Measurements from ENCODE around the gene EN1. TPM values are rescaled to one million over a fixed set of nuclear protein-coding genes. Genes with fewer than 3 reads are reported as not detected.

Gene EN1
- total RNA-seq, 2 donors from 2014 or later, result not detected

DNA sequence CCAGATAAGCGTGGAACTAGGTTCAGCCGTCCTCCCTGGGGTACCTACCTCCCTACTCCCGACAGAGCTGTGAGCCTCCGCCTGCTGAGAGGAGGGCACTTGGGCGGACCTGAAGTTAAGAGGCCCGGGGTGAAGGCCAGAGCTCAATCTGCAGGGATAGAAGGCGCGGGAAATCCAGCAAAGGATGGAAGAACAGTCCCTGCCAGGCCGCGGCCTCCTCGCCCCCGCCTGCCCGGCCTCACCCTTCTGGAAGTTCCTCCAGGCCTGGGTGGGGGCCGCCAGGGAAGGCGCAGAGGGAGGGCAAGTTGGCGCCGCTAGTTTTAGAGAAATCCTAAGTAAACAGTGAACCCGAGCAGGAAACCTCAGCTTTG is 13.0 kb downstream of the EN1 start:
- Histone ChIP-seq H3K27me3 (peaks cover 32 to 60% of the 10 kb centered on the region in 2 donors), H3K36me3 (no peaks in the 10 kb centered on the region), H3K4me1 (peaks cover 0 to 20% of the 10 kb centered on the region in 2 donors), H3K4me3 (no peak overlapping the region), H3K9me3 (no peaks in the 10 kb centered on the region), H3K27ac (no peak overlapping the region)
- TF ChIP-seq, protein P1, sequence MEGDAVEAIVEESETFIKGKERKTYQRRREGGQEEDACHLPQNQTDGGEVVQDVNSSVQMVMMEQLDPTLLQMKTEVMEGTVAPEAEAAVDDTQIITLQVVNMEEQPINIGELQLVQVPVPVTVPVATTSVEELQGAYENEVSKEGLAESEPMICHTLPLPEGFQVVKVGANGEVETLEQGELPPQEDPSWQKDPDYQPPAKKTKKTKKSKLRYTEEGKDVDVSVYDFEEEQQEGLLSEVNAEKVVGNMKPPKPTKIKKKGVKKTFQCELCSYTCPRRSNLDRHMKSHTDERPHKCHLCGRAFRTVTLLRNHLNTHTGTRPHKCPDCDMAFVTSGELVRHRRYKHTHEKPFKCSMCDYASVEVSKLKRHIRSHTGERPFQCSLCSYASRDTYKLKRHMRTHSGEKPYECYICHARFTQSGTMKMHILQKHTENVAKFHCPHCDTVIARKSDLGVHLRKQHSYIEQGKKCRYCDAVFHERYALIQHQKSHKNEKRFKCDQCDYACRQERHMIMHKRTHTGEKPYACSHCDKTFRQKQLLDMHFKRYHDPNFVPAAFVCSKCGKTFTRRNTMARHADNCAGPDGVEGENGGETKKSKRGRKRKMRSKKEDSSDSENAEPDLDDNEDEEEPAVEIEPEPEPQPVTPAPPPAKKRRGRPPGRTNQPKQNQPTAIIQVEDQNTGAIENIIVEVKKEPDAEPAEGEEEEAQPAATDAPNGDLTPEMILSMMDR (IDR thresholded peaks at IDR 0.05), result no peak
- DNase-seq (ENCODE audit: low spot score), result no peak

DNA sequence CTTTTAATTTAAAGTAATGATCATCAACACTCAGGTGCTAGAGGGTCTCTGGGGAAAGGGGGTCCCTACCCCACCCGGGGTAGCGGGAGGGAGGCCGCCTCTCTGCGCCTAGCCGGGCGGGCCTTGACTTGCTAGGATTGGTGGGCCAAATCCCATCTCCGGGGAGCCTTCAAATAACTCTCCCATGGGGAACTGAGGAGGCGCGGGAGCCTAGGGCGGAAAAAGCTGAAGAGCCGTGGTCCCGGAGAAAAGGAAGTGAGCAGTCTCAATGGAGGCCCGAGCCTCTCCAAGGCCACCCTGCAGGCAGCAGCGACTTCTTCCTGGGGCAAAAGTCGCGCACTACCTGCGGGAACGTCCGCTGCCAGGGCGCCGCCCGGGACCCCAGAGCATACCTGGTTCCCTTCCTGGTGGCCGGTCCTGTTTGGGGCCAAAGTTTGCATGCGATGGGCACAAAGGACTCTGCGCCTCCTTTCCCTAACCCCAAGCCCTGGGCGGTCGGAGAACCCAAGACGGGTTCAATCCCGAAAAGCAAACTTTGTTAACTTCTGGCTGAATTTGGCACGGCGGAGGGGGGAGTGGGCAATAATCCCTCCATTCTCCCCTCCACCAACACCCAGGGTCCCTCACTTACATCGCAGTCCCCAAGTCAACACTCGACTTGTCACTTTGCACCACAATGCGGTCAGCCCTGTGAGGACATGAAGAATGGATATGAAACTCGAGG is 13.6 kb downstream of the EN1 start:
- no peaks in the 10 kb centered on the region for H3K9me3 ChIP-seq
- H3K36me3 ChIP-seq, result no peaks in the 10 kb centered on the region
- H3K4me3 ChIP-seq, result no peak overlapping the region
- H3K27me3 ChIP-seq, result peaks cover 32 to 57% of the 10 kb centered on the region in 2 donors
- H3K27ac ChIP-seq, result no peak overlapping the region
- DNase-seq (ENCODE audit: low spot score), result no peak
- TF ChIP-seq, protein P1 (IDR thresholded peaks at IDR 0.05), result no peak
- H3K4me1 ChIP-seq, result peaks cover 0 to 20% of the 10 kb centered on the region in 2 donors

DNA sequence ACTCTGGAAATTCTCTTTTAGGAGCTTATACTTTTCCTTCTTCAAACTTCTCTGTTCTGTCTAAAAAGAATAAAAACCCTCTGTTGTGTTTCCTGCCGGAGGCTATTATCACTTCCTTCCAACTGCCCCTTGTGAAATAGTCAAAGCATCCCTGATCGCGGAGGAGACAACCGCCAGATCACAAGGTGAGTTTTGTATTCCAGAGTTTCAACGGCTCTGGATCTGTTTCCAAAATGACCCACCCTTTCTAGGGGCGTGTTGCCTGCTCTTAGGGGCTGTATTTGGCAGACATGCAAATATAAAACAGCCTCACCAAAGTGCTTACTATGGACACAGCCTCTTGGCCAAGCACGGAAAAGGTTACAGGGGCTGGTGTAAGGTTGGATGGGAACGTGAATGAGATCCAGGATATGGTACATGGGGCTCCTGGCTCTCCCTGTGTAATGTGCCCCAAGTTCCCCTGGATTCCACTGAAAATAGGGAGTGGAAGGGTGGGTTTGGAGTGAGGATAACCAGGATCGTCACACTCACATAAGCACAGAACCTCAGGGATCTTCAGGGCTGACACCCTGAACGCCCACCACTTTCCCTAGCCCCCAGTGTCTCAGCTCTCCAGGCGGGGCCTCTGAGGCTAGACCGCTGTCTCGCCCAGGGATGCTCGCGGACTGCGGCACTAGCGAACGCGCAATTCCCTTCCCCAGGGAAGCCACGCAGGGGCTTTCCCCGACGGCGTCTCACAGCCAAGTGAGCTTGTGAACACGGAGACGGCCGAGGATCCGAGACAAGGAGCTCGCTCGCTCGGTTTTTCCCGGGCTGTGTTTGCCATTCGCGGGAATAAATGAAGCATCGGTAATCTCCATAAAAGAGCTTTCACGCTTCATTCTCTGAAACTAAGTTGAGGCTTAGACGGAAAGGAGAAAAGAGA is 14.4 kb downstream of the EN1 start:
- H3K9me3 ChIP-seq, result no peaks in the 10 kb centered on the region
- TF ChIP-seq, protein P1 (IDR thresholded peaks at IDR 0.05), result no peak
- no peaks in the 10 kb centered on the region for H3K36me3 ChIP-seq
- peaks cover 0 to 20% of the 10 kb centered on the region in 2 donors for H3K4me1 ChIP-seq
- H3K27ac ChIP-seq, result no peak overlapping the region
- no peak overlapping the region for H3K4me3 ChIP-seq
- H3K27me3 ChIP-seq, result peaks cover 32 to 49% of the 10 kb centered on the region in 2 donors
- DNase-seq (ENCODE audit: low spot score), result no peak

DNA sequence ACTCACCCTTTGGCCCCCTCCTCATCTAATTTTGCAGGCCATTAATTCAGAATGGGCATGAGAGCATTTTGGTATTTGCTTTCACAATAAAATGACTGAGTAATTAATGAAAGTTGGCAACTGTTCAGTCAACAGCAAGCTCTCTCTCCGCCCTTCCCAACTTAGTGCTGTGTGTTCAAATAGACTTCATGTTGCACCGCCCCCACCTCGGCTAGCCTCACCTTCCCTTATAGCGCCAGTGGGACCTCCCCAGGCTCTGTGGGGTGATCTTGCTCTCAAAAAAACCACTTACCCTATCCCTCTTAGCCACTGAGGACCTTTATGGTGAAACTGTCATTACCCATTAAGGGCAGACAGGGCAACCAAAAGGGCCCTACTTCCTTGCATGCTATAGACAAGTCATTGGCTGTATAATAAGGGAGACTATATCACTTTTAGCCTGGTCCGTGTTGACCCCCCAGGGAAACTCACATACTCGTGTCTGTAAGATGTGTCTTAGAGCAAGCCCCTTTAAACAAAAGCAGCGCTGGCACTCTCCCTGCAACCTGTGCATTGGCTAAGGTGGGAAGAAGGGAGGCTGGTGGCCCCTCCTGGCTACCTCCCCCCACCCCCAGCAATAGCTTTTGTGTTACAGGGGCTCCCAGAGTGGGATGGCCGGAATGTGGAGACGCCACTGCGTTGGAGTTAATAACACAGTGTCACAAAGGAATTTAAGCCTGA is 15.2 kb downstream of the EN1 start:
- Histone ChIP-seq H3K27ac (no peak overlapping the region), H3K4me3 (no peak overlapping the region), H3K36me3 (no peaks in the 10 kb centered on the region), H3K9me3 (no peaks in the 10 kb centered on the region), H3K4me1 (peaks cover 0 to 20% of the 10 kb centered on the region in 2 donors), H3K27me3 (peaks cover 32 to 42% of the 10 kb centered on the region in 2 donors)
- TF ChIP-seq, protein P1 (IDR thresholded peaks at IDR 0.05), result no peak
- DNase-seq (ENCODE audit: low spot score), result no peak

DNA sequence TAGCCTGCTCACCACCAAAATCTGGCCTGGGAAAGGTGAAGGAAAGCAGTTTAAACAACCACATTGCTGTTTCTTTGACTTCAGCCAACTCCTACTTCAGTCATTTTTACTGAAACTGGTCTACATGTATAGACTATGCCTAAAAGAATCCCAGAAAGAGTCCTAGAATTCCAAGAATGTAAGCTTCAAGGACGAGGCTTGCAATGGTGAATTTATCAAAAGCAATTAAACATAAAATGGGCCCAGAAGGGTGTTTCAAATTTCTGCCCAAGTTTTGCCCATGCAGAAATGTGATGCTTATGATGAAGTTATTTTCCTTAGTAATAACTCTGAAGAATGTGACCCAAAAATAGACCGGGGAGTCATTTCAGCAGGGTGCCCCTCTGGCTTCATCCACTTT is 16.6 kb downstream of the EN1 start:
- TF ChIP-seq, protein P1 (IDR thresholded peaks at IDR 0.05), result no peak
- Histone ChIP-seq H3K27ac (no peak overlapping the region), H3K9me3 (no peaks in the 10 kb centered on the region), H3K4me1 (peaks cover 0 to 13% of the 10 kb centered on the region in 2 donors), H3K36me3 (no peaks in the 10 kb centered on the region), H3K4me3 (no peak overlapping the region), H3K27me3 (peaks cover 20 to 28% of the 10 kb centered on the region in 2 donors)
- DNase-seq (ENCODE audit: low spot score), result no peak

All from right atrium auricular region (tissue), 2 donors.